ENCODE results near the gene OXER1.
A peak's percentile ranks its signal among the peaks of the same experiment; 100 is the strongest.
"Not testable (repeated sequence)": the region's sequence is repeated elsewhere in the genome, so short reads cannot be mapped to it uniquely, and the experiment has no call there.

Gene OXER1

DNA sequence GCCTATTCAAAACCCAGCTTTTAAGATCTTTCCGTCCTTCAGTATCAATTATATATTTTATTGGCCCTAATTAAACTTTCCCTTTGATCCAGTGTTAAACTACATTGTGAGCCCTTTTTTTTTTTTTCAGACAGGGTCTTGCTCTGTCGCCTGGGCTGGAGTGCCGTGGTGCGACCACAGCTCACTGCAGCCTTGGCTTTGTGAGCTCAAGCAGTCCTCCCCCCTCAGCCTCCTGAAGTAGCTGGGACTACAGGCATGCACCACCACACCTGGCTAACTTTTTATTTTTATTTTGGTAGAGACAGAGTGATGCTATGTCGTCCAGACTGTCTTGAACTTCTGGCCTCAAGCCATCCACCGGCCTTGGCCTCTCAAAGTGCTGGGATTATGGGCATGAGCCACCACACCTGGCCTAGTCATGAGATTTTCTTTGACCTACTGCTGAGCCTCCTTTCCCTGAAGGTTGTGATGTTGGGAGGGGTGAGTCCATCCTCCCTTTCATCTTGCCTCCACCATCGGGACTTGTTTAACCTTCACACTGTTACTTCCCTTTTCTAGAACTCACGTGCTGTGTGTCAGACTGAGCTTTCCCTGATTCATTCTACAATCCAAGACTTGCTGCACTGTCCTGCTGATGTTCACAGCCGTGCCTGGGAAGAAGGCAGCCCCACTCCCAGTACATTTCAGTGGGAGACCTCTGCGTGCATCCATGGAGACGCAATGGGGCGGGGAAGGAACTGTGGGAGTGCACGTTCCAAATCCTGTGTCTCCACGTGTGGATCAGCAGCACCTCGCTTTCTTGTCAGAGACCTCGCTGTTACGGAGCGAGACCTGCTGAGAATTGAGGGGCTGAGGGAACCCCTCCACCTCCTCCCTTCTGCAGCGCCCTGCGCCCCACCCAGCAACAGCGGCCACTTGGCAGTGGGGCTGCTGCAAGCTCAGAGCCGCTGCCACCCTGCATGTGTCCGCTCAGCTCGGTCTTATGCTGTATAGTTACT is 10.8 kb downstream of the OXER1 start:
- DNase-seq (ENCODE audit: low spot score) = no peak

DNA sequence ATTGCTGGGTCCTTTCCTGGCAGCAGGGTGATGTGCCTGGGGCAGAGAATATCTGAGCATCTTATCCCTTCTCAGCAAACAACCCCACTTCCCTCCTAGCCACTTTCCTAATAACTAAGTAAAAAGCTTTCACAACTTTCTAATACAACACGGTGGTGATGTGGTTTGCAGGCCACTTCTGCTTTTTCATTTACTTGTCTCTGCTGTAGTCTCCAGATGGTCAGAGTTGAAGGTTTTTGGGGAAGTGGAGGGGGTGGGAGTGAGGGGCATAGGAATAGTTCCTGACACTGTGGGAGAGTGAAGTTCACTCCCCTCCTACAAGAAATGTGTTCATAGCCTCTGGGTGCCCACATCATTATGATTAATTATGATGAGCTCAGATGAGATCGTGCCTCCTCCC is 11.6 kb downstream of the OXER1 start:
- DNase-seq (ENCODE audit: low spot score) = no peak

DNA sequence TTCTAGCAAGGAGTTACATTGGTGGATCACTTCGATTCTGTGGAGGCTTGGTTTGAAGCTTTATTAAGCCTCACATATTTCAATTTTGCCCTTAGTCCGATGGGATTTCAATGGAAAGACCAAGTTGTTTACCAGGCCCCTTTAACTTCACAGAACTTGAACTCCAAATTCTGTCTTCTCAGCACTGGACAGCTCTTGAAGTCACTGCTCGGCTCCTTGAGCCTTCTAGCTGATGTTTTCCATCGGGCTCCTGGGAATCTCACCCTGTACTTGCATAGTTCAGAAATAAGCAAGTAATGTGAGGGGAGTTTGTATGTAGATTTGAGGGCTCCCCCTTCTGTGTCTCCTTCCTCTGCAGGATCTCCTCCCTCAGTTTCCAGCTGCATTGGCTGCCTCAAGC is 15.1 kb downstream of the OXER1 start:
- DNase-seq (ENCODE audit: low spot score) = no peak

DNA sequence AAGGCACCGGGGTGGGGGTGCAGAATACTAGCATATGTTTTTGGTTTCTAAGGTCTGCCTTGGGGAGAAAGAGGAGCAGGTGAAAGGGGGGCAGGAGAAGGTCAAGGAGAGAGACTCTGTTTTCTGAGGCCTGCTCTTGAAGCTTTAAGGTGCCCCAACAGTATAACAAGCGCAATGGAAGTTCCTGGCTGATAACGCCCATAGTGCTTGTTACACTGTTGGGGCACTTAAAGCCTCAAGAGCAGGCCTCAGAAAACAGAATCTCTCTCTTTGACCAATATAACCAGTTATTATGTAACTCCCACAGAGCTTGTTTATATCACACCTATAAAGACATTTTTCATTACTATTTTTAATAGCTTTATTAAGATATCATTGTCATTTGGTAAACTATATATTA is 16.5 kb downstream of the OXER1 start:
- DNase-seq (ENCODE audit: low spot score) = no peak

DNA sequence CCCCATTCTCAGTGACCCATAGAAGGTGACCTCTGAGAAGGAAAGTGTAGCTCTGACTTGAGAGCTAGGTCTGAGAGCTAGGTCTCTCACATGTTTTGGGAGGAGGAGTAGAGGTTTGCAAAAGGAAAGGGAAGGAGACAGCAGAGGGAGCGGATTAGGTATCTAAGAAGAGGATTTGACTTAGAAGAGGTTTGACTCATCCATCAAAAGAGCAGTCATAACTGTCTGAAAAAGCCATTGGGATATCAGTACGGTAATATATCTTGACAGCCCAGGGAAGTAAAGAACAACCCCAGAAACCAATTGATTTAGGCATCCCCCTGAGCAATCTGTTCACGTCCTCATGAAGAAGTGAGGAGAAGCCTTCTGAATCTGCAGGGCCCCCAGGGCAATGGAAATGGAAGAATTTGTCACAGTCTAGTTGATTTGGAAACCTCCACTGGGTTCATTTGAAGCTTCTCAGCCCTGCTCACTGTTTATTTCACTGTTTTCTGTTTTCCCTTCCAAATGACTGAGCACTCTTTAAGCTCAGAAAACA is 19.3 kb downstream of the OXER1 start:
- no peak for DNase-seq (ENCODE audit: low spot score)

DNA sequence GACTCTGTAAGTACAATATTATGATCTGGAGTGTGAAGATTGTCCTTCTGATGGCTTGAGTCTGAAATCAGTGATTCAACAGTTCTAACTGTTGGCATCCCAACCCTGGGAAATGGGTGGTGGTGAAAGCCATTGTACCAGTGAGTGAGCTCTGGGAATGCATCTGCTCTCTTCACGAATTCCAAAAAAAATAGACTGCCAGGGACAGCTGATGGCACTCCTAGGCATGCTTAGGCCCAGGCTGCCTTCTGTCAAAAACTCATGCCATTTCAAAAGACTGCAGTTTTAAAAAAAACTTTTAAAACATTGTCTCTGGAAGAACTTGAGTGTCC is 20.3 kb downstream of the OXER1 start:
- no peak for DNase-seq (ENCODE audit: low spot score)

DNA sequence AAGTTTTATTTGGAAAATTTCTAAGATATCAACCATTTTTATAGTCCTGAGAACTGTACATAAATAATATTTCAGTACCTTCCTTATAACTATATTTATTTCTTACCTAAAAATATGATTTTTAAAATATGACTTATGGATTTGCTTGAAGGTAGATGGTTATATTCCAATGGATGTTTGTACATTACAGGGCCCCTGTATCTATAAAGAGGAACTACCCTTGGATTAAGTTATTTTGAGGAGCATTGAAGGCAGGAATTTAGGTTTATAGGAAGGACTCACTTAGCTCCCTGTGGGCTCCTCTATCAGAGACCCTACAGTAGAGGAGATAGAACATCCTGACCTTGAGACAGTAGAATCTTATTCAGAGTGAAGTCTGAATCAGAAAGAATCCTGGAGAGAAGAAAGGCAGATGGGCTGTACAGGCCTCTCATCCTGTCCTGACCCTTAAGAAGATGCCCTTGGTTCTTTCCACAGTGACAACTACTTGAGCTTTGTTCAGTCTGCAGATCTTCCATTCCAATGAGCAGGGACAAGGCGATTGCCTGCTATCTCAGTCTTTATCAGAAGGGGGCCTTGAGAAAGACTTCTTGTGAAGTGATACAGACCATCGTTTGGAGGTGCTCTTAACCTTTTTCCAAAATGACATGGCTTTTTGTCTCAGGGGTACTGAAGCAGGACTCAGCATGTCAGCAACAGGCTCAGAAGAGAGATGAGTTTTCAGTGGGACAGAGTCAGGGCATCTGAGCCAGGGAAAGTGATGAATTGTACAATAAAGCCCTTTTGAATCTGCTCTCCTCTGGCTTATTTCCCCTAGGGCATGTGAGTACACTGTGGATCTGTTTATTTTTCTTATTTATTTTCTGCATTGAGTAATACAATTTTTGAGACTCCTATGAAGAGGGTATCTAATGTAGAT is 20.9 kb downstream of the OXER1 start:
- DNase-seq (ENCODE audit: low spot score) = no peak

DNA sequence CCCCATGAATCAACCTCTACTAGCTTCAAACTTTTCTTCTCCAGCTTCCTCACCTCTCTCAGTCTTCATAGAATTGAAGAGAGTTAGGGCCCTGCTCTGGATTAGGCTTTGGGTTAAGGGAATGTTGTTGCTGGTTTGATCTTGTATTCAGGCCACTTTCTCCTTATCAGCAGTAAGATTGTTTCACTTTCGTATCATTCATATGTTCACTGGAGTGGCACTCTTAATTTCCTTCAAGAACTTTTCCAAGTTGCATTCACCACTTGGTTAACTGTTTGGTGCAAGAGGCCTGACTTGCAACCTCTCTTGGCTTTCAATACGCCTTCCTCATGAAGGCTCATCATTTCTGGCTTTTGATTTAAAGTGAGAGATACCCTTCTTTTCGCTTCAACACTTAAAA is 22.8 kb downstream of the OXER1 start:
- DNase-seq (ENCODE audit: low spot score) = no peak

DNA sequence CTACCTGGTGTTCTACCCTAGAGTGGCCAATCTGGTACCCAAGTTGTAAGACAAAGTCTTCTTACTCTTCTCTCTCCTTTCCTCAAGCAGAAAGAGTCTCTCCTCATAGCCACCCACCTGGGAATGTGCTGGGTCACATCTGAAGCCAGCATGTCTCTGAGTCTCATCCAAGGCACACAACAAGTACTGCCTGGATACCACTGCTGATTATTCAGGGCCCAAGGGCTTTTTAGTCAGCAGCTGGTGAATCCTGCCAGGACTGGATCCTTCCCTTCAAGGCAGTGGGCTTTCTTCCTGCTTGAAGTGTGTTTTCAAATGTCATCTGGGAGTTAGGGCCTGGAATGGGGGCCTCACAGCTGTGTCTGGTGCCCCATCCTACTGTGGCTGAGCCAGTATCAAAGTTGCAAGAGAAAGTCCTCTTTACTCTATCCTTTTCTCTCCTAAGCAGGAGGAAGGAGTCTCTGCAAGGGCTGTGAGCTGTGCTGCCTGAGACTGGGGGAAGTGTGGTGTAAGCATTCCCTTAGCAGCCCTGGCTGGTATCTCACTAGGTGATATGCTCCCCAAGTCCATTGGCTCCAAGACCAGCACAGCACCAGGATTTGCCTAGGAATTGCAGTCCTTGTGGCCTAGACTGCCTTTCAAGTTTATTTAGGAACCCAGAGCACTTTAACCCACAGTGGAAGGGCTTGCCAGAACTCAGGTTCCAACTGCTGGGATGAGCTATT is 27.2 kb downstream of the OXER1 start:
- no peak for DNase-seq (ENCODE audit: low spot score)

DNA sequence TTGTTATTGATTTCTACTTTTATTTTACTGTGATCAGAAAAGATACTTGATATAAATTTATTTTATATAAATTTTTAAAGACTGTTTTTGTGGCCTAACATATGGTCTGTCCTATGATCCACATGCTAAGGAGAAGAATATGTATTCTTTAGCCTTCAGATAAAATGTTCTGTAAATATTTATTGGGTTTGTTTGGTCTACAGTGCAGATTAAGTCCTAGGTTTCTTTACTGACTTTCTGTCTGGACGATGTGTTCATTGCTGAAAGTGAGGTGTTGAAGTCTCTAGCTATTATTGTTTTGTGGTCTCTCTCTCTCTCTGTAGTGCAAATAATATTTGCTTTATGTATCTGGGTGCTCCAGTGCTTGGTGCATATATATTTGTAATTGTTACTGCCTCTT is 30.1 kb downstream of the OXER1 start:
- DNase-seq (ENCODE audit: low spot score) = no peak

DNA sequence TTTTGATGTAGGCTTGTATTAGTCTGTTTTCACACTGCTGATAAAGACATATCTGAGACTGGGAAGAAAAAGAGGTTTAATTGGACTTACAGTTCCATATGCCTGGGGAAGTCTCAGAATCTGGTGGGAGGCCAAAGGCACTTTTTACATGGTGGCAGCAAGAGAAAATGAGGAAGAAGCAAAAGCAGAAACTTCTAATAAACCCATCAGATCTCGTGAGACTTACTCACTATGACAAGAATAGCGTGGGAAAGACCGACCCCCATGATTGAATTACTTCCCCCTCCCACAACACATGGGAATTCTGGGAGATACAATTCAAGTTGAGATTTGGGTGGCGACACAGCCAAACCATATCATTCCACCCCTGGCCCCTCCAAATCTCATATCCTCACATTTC is 32.6 kb downstream of the OXER1 start:
- not testable (repeated sequence) for DNase-seq (ENCODE audit: low spot score)

DNA sequence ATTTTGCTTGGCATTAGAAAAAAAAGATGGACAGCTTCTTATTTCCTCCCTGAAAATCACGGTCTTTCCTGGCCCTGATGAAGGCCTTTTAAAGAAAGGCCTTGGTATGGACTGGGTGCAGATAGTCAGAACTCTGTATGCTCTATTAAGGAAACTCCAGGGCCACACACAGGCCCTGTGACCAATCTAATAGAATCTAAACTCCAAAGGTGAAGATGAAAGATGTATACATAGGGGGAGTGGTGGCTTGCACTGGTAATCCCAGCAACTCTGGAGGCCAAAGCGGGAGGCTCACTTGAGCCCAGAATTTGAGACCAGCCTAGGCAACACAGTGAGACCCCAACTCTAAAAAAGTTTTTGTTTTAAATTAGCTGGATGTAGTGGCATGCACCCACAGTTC is 37.3 kb downstream of the OXER1 start:
- no peak for DNase-seq (ENCODE audit: low spot score)

DNA sequence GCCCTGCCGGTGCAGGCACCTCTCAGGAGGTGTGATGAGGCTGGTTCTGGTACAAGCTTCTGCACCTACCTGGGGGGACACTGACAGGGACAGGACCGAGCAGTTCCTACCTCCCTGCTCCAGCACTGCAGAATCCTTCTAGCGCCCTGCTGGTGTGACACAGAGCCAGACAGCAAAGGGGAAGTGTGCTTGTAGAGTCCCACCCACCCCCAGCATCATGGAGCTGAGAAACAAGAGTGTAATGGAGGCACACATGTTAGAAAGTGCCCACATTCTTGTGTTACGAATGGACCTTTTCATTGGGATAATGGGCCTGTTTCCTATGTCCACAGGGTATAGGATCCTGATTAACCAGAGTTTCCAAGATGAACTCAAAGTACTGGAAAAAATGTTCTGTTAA is 38.3 kb downstream of the OXER1 start:
- no peak for DNase-seq (ENCODE audit: low spot score)

DNA sequence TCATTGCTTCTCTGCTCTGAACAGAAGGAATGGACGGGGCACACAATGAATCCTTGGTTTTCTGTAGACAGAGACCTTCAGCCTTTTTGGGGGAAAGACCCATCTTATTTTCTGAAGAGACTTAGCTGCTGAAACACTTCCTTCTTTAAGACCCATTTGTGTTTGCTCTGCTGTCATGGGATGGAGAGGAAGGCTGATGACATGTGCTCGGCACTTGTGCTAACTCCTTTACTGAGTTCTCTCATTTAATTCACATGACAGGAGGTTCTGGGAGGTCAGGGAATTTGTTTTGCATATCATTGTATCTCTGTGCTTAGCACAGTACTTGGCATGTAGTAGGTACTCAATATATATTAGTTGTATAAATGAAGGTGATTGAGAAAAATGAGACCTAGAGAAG is 39.0 kb downstream of the OXER1 start:
- no peak for DNase-seq (ENCODE audit: low spot score)

DNA sequence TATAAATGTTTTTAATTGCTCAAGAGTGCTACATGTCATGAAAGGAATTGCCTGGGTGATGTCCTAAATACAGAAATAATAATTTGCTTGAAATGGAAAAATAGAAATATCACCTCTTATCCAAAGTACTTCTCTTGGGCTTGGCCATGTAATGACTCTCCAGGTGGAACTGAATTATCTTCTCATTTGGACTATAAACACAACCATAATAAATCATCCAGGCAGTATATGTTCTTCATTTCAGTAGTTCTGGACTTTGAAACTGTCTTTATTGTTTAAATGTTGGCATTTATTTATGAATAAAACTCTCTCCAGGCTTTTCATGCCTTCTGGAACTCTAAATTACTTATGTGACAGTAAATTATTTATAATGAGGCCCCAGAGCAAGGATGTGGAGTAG is 40.5 kb downstream of the OXER1 start:
- no peak for DNase-seq (ENCODE audit: low spot score)

DNA sequence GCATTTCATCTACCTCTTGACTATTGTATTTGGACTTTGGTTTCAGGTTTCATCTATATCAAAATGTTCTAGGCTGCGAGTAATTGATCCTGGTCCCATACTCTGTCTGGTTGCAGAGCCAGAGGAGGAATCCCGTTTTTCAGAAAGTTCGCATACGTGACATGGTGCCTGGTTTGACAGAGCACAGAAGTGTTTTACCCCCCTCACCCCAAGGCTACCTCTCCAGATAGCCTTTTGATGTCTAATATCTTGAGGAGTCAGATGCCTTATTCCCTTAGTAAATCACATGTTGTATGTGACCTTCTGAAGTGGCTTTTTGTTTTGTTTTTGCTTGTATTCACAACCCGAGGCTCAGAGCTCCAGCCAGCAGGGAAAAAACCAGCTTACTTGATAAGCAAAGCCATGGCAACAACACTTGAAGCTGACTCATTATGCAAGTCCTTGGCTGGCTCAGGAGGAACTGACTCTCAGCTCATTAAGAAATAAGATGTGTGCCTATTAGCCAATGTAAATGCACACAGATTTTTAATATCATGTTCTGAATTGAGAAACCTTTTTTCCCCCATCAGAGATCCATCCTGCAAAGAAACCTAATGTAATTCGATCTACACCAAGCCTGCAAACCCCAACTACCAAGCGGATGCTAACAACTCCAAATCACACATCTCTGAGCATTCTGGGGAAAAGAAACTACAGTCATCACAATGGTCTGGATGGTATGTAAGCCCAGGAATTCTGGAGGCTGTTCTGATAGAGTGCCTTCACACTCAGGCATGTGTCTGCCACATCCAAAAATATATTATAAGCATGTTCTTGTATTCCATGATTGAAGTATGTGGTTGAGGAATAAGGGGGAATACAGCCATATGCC is 41.4 kb downstream of the OXER1 start:
- DNase-seq (ENCODE audit: low spot score) = no peak

DNA sequence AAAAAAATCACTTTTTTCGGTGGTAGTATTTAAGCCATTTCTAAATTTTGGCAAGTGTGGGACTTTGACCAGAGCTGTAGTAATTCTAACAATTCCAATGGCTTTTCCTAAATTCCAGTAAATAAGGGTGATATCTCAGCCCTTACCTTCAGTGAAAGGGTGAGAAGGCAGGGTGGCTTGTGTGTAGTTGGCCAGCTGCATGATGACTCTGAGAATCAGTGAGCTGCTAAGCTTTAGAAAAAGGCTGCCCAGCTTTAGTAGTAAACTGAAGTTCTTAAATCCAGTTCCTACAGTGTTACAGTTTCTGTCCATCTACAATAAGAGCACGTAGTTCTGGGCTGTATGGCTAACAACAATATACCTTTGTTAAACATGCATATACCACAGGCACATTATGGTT is 42.0 kb downstream of the OXER1 start:
- no peak for DNase-seq (ENCODE audit: low spot score)

DNA sequence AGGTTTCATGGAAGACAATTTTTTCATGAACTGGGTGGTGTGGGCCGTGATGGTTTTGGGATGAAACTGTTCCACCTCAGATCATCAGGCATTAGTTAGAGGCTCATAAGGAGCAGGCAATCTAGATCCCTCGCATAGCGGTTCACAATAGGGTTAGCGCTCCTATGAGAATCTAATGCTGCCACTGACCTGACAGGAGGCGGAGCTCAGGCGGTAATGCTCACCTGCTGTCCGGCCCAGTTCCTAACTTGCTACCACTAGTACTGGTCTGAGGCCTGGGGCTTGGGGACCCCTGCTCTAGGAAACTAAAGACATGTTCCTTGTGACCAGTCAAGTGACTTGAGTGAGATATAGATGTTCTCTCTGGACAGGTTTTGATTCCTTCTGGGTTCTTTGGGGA is 49.2 kb downstream of the OXER1 start:
- no peak for DNase-seq (ENCODE audit: low spot score)

DNA sequence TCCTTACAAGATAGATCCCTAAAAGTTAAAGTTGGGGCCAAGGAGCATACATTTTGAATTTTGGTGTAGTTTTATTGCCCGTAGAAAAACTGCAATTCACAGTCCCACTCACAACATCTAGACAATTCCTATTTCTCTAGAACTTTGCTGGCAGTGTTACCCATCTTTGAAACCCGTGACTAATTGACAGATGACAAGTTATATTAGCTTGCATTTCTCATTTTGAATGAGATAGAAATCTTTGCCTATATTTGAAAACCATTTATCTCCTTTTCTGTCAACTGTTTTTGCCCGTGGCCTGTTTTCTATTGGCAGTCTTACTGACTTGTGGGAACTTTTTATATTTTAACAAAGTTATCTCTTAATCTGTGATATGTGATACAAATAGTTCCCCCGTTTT is 50.0 kb downstream of the OXER1 start:
- peak; percentile 27 for DNase-seq (ENCODE audit: low spot score)

DNA sequence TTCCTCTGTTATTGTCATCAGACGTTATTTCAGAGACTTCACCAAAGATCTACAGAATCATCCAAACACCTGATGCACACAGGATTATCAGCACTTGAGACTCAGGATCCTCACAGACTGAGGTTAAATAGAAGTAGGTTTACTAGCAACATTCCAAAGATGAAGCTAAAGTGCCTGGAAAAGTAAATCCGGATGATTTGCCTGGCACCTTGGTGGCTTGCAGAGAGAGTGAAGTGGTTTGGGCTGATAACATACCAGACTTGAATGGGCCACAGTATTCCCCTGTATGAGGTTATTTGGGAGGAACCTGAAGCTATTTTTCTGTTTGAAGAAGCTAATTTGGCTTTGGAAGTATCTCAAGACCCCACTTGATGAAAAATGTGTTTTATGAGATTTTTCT is 51.0 kb downstream of the OXER1 start:
- DNase-seq (ENCODE audit: low spot score) = no peak
